ENCODE measurements around the gene MYOC.

DNA sequence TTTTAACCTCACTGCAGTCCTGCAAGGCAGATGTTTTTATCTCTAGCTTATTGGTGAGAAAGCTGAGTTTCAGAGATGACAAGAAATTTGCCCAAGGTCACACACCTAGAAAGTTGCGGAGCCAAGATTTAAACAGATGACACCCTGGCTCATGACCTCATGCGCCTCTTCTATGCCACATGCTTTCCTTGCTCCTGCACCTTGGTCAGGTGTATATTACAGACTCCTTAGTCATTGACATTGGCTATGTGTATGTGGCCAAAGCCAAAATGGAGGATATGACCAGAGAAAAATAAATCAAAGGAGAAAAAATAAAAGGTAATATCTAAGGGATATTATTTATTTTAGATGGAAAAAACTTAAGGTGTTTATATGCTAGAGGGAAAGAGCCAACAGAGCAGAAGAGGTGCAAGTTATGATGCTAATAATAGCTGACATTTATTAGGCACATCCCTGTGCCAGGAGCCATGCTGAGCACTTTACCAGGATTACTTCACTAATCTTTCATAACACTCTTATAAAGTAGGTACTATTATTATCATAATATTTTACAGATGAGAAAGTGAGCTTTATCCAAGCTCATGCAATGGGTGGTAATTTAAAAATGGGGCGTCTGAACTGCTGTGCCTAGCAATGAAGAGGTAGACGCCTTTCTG, 13.8 kb upstream of the MYOC start:
- TF ChIP-seq EZH2phosphoT487 (IDR thresholded peaks at IDR 0.05; ENCODE audit: insufficient read depth, low read depth) (no peak), EZH2 (IDR thresholded peaks at IDR 0.05; ENCODE audit: insufficient read depth, poor library complexity, severe bottlenecking) (no peak)

Measured in GM23248 (cell line).